Ishikawa (cell line): ENCODE results near the gene TTC39A.

Experiments
- CEBPB ChIP-seq: IDR thresholded peaks from 2 replicates; pipeline ENCODE4 v1.6.1; 2012
- EGR1 ChIP-seq: IDR thresholded peaks from 2 replicates; pipeline ENCODE4 v1.6.1; 2012
- EP300 ChIP-seq: IDR thresholded peaks from 2 replicates; pipeline ENCODE4 v1.6.1; 2012; ENCODE audit warnings: borderline replicate concordance
- FOXM1 ChIP-seq: IDR thresholded peaks from 2 replicates; pipeline ENCODE4 v1.6.1; 2012; ENCODE audit warnings: low read depth, borderline replicate concordance
- RAD21 ChIP-seq: IDR thresholded peaks from 2 replicates; pipeline ENCODE4 v1.6.1; 2012; ENCODE audit warnings: low read depth
- TAF1 ChIP-seq: IDR thresholded peaks from 2 replicates; pipeline ENCODE4 v1.6.1; 2012; ENCODE audit warnings: low read depth, mild to moderate bottlenecking
- TEAD4 ChIP-seq: IDR thresholded peaks from 2 replicates; pipeline ENCODE4 v1.6.1; 2012
- ZBTB7A ChIP-seq: IDR thresholded peaks from 2 replicates; pipeline ENCODE4 v1.6.1; 2012; ENCODE audit warnings: low read depth
- TF ChIP-seq, protein P1 (sequence below): IDR thresholded peaks from 2 replicates; pipeline ENCODE4 v1.6.1; 2012
- TF ChIP-seq, protein P2 (sequence below): IDR thresholded peaks from 2 replicates; pipeline ENCODE4 v1.6.1; 2012; ENCODE audit warnings: low read depth, mild to moderate bottlenecking

- no peak for TF ChIP-seq ZBTB7A
- TF ChIP-seq FOXM1, result no peak
- TF ChIP-seq TAF1, result no peak
- no peak for TF ChIP-seq EP300
- no peak for TF ChIP-seq EGR1
- TF ChIP-seq, protein P1, sequence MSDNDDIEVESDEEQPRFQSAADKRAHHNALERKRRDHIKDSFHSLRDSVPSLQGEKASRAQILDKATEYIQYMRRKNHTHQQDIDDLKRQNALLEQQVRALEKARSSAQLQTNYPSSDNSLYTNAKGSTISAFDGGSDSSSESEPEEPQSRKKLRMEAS, result no peak
- no peak for TF ChIP-seq CEBPB
- TF ChIP-seq, protein P2, sequence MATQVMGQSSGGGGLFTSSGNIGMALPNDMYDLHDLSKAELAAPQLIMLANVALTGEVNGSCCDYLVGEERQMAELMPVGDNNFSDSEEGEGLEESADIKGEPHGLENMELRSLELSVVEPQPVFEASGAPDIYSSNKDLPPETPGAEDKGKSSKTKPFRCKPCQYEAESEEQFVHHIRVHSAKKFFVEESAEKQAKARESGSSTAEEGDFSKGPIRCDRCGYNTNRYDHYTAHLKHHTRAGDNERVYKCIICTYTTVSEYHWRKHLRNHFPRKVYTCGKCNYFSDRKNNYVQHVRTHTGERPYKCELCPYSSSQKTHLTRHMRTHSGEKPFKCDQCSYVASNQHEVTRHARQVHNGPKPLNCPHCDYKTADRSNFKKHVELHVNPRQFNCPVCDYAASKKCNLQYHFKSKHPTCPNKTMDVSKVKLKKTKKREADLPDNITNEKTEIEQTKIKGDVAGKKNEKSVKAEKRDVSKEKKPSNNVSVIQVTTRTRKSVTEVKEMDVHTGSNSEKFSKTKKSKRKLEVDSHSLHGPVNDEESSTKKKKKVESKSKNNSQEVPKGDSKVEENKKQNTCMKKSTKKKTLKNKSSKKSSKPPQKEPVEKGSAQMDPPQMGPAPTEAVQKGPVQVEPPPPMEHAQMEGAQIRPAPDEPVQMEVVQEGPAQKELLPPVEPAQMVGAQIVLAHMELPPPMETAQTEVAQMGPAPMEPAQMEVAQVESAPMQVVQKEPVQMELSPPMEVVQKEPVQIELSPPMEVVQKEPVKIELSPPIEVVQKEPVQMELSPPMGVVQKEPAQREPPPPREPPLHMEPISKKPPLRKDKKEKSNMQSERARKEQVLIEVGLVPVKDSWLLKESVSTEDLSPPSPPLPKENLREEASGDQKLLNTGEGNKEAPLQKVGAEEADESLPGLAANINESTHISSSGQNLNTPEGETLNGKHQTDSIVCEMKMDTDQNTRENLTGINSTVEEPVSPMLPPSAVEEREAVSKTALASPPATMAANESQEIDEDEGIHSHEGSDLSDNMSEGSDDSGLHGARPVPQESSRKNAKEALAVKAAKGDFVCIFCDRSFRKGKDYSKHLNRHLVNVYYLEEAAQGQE, result no peak
- TF ChIP-seq RAD21, result no peak
- TF ChIP-seq TEAD4, result no peak
These were observed 11.6 kb upstream of the TTC39A start for GRCh38 chr1:51341876-51342496.
